Measurements from ENCODE around the gene TPM1.

GRCh38 chr15:63094495-63094931 lies 52.0 kb downstream of the TPM1 start:
- TF ChIP-seq TAF1 (IDR thresholded peaks at IDR 0.05; ENCODE audit: borderline replicate concordance, insufficient read depth, low read length) (no peak), POLR2AphosphoS5 (IDR thresholded peaks at IDR 0.05; ENCODE audit: low read depth, low read length) (no peak)
- TF ChIP-seq, protein P1, sequence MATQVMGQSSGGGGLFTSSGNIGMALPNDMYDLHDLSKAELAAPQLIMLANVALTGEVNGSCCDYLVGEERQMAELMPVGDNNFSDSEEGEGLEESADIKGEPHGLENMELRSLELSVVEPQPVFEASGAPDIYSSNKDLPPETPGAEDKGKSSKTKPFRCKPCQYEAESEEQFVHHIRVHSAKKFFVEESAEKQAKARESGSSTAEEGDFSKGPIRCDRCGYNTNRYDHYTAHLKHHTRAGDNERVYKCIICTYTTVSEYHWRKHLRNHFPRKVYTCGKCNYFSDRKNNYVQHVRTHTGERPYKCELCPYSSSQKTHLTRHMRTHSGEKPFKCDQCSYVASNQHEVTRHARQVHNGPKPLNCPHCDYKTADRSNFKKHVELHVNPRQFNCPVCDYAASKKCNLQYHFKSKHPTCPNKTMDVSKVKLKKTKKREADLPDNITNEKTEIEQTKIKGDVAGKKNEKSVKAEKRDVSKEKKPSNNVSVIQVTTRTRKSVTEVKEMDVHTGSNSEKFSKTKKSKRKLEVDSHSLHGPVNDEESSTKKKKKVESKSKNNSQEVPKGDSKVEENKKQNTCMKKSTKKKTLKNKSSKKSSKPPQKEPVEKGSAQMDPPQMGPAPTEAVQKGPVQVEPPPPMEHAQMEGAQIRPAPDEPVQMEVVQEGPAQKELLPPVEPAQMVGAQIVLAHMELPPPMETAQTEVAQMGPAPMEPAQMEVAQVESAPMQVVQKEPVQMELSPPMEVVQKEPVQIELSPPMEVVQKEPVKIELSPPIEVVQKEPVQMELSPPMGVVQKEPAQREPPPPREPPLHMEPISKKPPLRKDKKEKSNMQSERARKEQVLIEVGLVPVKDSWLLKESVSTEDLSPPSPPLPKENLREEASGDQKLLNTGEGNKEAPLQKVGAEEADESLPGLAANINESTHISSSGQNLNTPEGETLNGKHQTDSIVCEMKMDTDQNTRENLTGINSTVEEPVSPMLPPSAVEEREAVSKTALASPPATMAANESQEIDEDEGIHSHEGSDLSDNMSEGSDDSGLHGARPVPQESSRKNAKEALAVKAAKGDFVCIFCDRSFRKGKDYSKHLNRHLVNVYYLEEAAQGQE (IDR thresholded peaks at IDR 0.05; ENCODE audit: insufficient read depth in 1 of 2, low read depth in 2 of 2, low read length in 2 of 2), result no peak

All from PFSK-1 (cell line).